Endodermal cell (in vitro differentiated cells): ENCODE results near the gene HS6ST2. TPM values are rescaled to one million over a fixed set of nuclear protein-coding genes. Genes with fewer than 3 reads are reported as not detected.
A peak's percentile ranks its signal among the peaks of the same experiment; 100 is the strongest.

Experiments
- DNase-seq: peaks from one replicate; pipeline ENCODE4 v3.0.0-alpha.2; 2017
- H3K27ac ChIP-seq: 2 replicates; pipeline ENCODE4 v1.5.1; 2013; ENCODE audit warnings: mild to moderate bottlenecking, low read depth, low read length, moderate library complexity
- H3K27me3 ChIP-seq: 2 replicates; pipeline ENCODE4 v1.6.1; 2013; ENCODE audit warnings: mild to moderate bottlenecking, low read length, moderate library complexity; ENCODE audit not compliant: insufficient read depth, control insufficient read depth, poor library complexity, severe bottlenecking
- H3K36me3 ChIP-seq: 2 replicates; pipeline ENCODE4 v1.7.0; 2013; ENCODE audit warnings: mild to moderate bottlenecking, low read length, moderate library complexity; ENCODE audit not compliant: control insufficient read depth, insufficient read depth
- H3K4me1 ChIP-seq: one replicate; pipeline ENCODE4 v1.7.0; 2013; ENCODE audit warnings: low read length; ENCODE audit not compliant: control insufficient read depth, insufficient read depth
- H3K4me3 ChIP-seq: 2 replicates; pipeline ENCODE4 v1.5.1; 2013; ENCODE audit warnings: mild to moderate bottlenecking, low read length, moderate library complexity
- H3K9ac ChIP-seq: 2 replicates; pipeline ENCODE4 v1.6.1; 2013; ENCODE audit warnings: mild to moderate bottlenecking, low read length, moderate library complexity; ENCODE audit not compliant: poor library complexity, severe bottlenecking; ENCODE audit errors: extremely low read depth
- H3K9me3 ChIP-seq: 2 replicates; pipeline ENCODE4 v1.6.1; 2013; ENCODE audit warnings: mild to moderate bottlenecking, low read length, moderate library complexity; ENCODE audit not compliant: control insufficient read depth
- H3K27ac Mint-ChIP-seq: 2 replicates; pipeline ENCODE4 v1.8.0; 2020; ENCODE audit warnings: mixed read lengths
- H3K27me3 Mint-ChIP-seq: 2 replicates; pipeline ENCODE4 v1.8.0; 2021; ENCODE audit warnings: mild to moderate bottlenecking, mixed read lengths; ENCODE audit not compliant: insufficient read depth
- H3K36me3 Mint-ChIP-seq: 2 replicates; pipeline ENCODE4 v1.8.0; 2020; ENCODE audit warnings: low read depth, mixed read lengths
- H3K4me1 Mint-ChIP-seq: 2 replicates; pipeline ENCODE4 v1.8.0; 2020; ENCODE audit warnings: mixed read lengths
- H3K4me3 Mint-ChIP-seq: 2 replicates; pipeline ENCODE4 v1.8.0; 2020; ENCODE audit warnings: mild to moderate bottlenecking, moderate library complexity, mixed read lengths
- H3K9me3 Mint-ChIP-seq: 2 replicates; pipeline ENCODE4 v1.8.0; 2020; ENCODE audit warnings: mild to moderate bottlenecking, mixed read lengths
- WGBS, 2 experiments: methylation state at CpG; one replicate each; pipeline versions ENCODE4 v1.1.5 to v1.1.7; 2013; ENCODE audit warnings: missing lambda C conversion rate in 2 of 2, mixed read lengths in 1 of 2; ENCODE audit not compliant: insufficient coverage in 1 of 2, insufficient read length in 1 of 2; 5-methylcytosine and 5-hydroxymethylcytosine counted together
- total RNA-seq, 2 donors: library from RNA; stranded (reverse); fragmentation: NEBNext Ultra II Directional in 1 of 2; extraction: Animal tissue kit (Norgen Biotek cat#: 25700) in 1 of 2; gene quantifications; 2 replicates in 1 of 2; 3 replicates in 1 of 2; pipeline ENCODE4 v1.2.1, GENCODE V29; 2021
- TF ChIP-seq, protein P1 (sequence below): fragments of 200-600 bp; sonication (generic); conservative IDR thresholded peaks from 2 replicates; pipeline ENCODE4 v1.5.0; 2021; ENCODE audit warnings: antibody characterized with exemption, mild to moderate bottlenecking

The HS6ST2 gene
- total RNA-seq, 2 donors from 2014 or later = 4.1 to 19.4 TPM

DNA sequence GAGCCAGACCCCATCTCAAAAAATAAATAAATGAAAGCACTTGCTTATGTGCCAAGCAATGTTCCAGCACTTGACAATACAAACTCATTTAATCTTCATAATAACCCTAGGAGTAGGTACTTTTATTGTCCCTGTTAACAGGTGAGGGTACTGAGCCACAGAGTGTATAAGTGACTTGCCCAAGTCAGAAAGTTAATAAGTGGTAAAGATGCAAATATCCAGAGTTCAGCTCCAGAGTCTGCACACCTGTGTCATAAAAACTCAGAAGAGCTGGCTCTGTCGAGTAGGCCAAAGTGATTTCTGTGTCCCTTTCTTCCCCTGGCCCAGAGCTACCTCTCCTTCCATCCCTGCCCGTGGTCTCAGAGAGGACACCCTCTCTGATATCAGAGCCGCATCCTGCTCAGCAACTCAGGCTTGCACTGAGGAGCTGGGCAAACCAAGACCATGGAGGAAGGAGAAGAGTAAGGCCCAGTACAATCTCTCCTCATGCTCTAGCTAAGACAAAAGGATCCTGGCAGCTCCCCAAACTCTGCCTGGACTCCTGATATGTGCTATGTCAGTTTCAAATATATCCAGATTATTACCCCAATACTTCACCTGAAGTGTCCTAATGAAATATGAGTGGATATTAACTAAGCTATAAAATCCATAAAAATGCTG, 136.3 kb downstream of the HS6ST2 start:
- H3K4me3 ChIP-seq = no peak overlapping the region
- no peak overlapping the region for H3K9ac ChIP-seq
- H3K36me3 Mint-ChIP-seq = no peaks in the 10 kb centered on the region
- WGBS, 2 experiments = 88% methylated on average over 3 of the region's 3 CpGs; no CpG with 5 or more reads in 1 of the 2 experiments
- H3K27me3 ChIP-seq = no peaks in the 10 kb centered on the region
- no peaks in the 10 kb centered on the region for H3K4me1 ChIP-seq
- peaks cover 2% of the 10 kb centered on the region for H3K27me3 Mint-ChIP-seq
- H3K27ac Mint-ChIP-seq = peak overlapping the region; percentile 10
- H3K4me3 Mint-ChIP-seq = no peak overlapping the region
- DNase-seq = no peak
- TF ChIP-seq, protein P1, sequence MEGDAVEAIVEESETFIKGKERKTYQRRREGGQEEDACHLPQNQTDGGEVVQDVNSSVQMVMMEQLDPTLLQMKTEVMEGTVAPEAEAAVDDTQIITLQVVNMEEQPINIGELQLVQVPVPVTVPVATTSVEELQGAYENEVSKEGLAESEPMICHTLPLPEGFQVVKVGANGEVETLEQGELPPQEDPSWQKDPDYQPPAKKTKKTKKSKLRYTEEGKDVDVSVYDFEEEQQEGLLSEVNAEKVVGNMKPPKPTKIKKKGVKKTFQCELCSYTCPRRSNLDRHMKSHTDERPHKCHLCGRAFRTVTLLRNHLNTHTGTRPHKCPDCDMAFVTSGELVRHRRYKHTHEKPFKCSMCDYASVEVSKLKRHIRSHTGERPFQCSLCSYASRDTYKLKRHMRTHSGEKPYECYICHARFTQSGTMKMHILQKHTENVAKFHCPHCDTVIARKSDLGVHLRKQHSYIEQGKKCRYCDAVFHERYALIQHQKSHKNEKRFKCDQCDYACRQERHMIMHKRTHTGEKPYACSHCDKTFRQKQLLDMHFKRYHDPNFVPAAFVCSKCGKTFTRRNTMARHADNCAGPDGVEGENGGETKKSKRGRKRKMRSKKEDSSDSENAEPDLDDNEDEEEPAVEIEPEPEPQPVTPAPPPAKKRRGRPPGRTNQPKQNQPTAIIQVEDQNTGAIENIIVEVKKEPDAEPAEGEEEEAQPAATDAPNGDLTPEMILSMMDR = no peak
- no peak overlapping the region for H3K27ac ChIP-seq
- H3K4me1 Mint-ChIP-seq = peaks cover 32% of the 10 kb centered on the region
- no peaks in the 10 kb centered on the region for H3K9me3 Mint-ChIP-seq
- no peaks in the 10 kb centered on the region for H3K36me3 ChIP-seq
- H3K9me3 ChIP-seq = no peaks in the 10 kb centered on the region

DNA sequence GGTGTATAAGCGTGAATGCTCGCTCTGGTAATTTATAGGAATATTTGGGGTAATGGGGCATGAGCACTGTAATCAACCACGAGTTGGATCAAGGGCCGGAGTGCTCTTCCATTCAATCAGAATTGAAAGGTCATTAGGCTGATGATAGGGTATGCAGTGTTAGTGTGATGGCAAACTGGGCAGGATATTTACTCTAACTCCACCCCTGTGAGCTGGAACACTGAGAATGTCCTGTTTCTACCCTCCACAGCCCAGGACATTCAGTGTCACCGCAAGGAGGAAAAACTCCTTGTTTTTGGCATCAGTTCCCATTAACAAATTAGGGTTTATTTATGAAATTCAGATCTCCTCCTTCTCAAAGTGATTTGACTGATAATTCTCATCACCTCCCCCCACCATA, 137.8 kb downstream of the HS6ST2 start:
- TF ChIP-seq, protein P1 = no peak
- peaks cover under 1% of the 10 kb centered on the region for H3K27me3 Mint-ChIP-seq
- Histone ChIP-seq H3K36me3 (no peaks in the 10 kb centered on the region), H3K27me3 (no peaks in the 10 kb centered on the region), H3K9ac (no peak overlapping the region), H3K4me1 (no peaks in the 10 kb centered on the region), H3K9me3 (no peaks in the 10 kb centered on the region), H3K27ac (no peak overlapping the region), H3K4me3 (no peak overlapping the region)
- peaks cover 32% of the 10 kb centered on the region for H3K4me1 Mint-ChIP-seq
- H3K9me3 Mint-ChIP-seq = no peaks in the 10 kb centered on the region
- H3K4me3 Mint-ChIP-seq = no peak overlapping the region
- H3K36me3 Mint-ChIP-seq = no peaks in the 10 kb centered on the region
- 93% methylated on average over 4 of the region's 5 CpGs; no CpG with 5 or more reads in 1 of the 2 experiments for WGBS, 2 experiments
- no peak overlapping the region for H3K27ac Mint-ChIP-seq
- DNase-seq = no peak

DNA sequence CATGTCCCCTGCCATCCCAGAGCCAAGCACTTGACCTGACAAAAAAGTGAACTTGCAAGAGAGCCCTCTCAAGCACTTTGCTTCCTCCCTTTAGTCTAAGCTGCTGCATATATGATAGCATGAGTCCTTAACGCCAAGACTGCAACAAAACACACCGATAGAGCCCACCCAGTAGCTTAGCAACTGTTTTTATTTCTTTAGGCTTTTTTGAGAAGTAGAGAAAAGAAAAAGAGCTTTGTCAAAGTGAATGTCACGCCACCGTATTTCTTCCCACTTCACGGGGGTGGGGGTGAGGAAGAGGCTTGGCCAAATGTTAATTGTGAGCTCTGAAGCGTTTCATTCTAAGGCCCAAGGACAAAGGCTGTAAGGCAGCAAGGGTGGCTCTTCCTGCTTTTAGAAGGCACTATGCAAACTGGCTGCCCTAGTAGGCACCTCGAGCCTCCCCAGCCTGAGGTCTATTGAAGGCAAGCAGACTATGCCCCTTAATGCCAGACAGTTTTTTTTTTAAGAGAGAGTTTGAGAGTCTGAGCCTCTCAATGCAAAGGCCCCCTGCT, 138.6 kb downstream of the HS6ST2 start:
- no peaks in the 10 kb centered on the region for H3K36me3 ChIP-seq
- H3K4me3 ChIP-seq = no peak overlapping the region
- H3K9me3 Mint-ChIP-seq = no peaks in the 10 kb centered on the region
- TF ChIP-seq, protein P1 = no peak
- H3K9me3 ChIP-seq = no peaks in the 10 kb centered on the region
- H3K27ac Mint-ChIP-seq = no peak overlapping the region
- no peaks in the 10 kb centered on the region for H3K36me3 Mint-ChIP-seq
- WGBS, 2 experiments = 72 to 79% methylated on average over 4 to 7 of the region's 7 CpGs
- no peak for DNase-seq
- no peak overlapping the region for H3K9ac ChIP-seq
- no peaks in the 10 kb centered on the region for H3K27me3 ChIP-seq
- H3K4me1 Mint-ChIP-seq = peaks cover 27% of the 10 kb centered on the region
- no peak overlapping the region for H3K4me3 Mint-ChIP-seq
- no peaks in the 10 kb centered on the region for H3K27me3 Mint-ChIP-seq
- peak overlapping the region; percentile 21 for H3K27ac ChIP-seq
- H3K4me1 ChIP-seq = no peaks in the 10 kb centered on the region
